Measurements from ENCODE around the gene STEAP1B. TPM values are rescaled to one million over a fixed set of nuclear protein-coding genes. Genes with fewer than 3 reads are reported as not detected.
"Not testable (repeated sequence)": the region's sequence is repeated elsewhere in the genome, so short reads cannot be mapped to it uniquely, and the experiment has no call there.

STEAP1B gene
- total RNA-seq, 1 donor = 38.6 TPM

DNA sequence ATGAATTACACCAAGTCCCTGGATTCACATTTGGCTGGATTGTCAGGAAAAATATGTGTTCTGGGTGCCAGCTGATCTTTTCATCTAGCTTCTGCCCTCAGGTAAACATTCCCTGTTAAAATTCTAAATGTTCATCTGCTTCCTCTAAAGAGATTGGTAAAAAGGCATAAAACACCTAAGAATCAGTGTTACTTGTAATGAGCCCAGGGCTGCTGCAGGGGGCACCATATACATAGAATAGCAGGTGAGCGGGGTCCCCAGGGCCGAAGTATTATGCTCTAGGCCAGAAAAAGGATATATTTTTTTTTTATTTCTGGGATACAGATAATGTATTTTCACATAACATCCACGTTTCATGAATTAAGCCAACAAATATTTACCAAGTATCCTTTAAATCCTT lies 4.5 kb upstream of the STEAP1B start:
- not testable (repeated sequence) for H3K4me3 ChIP-seq (ENCODE audit: low read depth, low read length); DNase-seq (ENCODE audit: low read depth)
- peak; percentile 24 for TF ChIP-seq CTCF (IDR thresholded peaks at IDR 0.05; ENCODE audit: insufficient read depth, low read length)

DNA sequence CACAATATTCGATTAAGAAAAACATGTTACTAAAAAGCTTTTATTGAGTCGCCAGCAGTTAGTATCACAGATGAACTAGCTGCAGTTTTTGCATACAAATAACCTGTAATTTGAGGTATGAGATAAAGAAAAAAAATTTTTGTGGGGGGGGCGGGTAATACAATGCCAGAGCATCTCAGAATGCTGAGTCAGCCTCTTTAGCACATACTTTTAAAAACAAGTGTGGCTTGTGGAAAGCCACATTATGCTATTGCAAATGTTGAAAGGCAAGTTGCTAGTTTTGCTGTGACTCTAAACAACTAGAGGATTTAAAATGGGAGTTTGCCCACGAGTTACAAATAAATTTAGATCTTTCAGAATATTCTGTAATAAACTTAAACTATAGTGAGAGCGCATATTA lies 2.1 kb upstream of the STEAP1B start:
- H3K4me3 ChIP-seq (ENCODE audit: low read depth, low read length); DNase-seq (ENCODE audit: low read depth): not testable (repeated sequence)

DNA sequence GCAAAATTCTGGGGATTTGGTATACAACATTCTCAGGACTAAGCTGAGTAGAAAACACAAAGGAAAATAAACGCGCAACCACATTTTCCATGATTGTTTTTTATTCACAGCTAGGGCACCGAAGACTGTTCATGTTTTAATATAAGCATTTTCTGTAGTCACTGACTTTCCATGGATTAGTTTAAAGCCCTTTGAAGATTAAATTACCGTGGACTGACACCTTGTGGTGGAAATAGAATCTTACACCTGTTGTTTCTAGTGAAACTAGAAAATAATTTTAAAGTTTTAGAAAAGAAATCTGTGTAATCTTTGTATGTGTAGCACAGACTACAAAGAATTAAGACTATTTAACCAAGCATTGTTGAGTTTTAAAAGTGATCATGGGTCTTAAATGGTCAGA lies 1.3 kb upstream of the STEAP1B start:
- DNase-seq (ENCODE audit: low read depth) = peak; percentile 64
- peak; percentile 35 for TF ChIP-seq CTCF (IDR thresholded peaks at IDR 0.05; ENCODE audit: insufficient read depth, low read length)
- not testable (repeated sequence) for H3K4me3 ChIP-seq (ENCODE audit: low read depth, low read length)

DNA sequence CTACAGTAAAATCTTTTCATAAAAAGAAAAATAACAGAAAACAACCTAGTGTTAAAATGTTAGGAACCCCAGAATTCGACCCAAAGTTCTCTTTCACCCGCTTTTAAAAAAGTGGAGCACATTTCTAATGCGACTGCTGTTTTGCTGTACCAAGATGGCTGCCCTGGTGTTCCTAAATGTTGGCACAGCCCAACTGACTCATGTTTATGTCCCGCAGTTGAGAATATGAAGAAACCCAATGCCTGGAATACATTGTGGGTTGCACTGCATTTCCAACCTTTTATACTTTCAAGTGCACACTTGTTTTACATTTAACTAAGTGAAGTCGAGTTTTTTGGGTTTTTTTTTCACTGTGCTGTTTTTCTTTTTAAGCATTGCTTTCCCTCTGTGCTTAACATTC lies 944 bp downstream of the STEAP1B start:
- H3K4me3 ChIP-seq (ENCODE audit: low read depth, low read length) = peak overlapping the region; percentile 18
- peak; percentile 40 for DNase-seq (ENCODE audit: low read depth)
- TF ChIP-seq CTCF (IDR thresholded peaks at IDR 0.05; ENCODE audit: insufficient read depth, low read length) = no peak

DNA sequence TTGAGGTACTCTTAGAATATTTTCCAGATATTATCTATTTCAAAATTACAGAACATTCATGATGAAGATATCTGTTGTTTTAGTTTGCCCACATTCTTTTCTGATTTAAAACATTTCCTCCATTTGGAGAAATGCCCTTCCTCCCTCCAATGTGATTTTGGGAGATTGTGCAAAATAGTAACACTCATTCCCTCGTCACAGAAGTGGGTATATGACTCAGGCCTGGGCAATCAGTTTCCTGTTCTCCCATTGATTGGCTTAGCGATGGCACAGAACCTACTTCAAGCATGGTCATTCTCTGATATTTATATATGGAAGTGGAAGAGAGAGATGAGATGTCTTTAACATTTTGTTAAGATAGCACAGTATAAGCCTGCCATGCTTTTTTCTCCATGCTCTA lies 3.1 kb downstream of the STEAP1B start:
- peak; percentile 59 for DNase-seq (ENCODE audit: low read depth)
- not testable (repeated sequence) for H3K4me3 ChIP-seq (ENCODE audit: low read depth, low read length)

DNA sequence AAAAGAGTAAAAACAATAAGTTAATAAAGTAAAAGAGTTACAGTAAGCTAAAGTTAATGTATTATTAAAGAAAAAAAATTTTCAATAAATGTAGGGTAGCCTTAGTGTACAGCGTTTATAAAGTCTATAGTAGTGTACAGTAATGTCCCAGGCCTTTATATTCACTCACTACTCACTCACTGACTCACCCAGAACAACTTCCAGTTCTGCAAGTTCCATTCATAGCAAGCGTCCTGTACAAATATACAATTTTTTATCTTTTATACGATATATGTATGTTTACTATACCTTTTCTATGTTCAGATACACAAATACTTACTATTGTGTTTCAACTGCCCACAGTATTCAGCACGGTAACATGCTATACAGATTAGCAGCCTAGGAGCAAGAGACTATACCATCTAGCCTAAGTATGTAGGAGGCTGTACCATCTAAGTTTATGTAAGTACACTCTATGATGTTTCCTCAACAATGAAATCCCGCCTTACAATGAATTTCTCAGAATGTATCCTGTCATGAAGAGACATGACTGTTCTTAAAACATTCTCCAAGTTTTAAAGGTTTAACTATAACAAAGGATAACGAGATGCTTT lies 3.6 kb downstream of the STEAP1B start:
- not testable (repeated sequence) for H3K4me3 ChIP-seq (ENCODE audit: low read depth, low read length)
- DNase-seq (ENCODE audit: low read depth) = peak; percentile 41

DNA sequence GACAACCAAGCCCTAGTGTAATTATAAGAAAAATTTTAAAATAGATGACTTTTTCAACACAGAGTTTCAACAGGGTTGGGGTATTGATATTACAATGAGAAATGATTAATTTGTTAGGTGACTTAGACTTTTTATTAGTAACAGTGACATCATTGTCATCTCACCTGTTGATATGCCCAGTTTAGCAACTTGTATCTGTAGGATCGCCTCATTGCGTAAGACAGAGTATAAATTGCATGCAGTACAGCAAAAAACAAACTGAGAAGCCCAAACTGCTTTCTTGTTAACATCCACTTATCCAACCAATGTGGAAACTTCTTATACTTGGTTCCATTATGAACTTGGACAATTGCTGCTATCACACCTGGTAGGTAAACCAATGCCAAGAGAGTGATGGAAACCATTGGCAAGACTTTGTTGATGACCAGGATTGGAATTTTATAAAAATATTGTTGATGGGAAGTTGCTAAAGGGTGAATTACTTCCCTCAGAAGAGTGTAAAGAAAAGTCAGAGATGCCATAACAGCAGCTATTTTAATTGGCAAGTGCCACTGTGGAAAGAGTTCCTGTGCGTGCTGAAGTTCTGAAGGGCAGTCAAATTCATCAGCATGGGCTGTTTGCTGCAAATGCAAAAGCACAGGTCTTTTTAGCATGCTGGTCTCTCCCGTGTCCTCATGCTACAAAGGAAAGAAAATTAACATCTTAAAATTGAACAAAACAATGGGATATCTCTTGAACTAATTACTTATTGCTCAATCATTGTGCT lies 6.6 kb downstream of the STEAP1B start:
- H3K4me3 ChIP-seq (ENCODE audit: low read depth, low read length); DNase-seq (ENCODE audit: low read depth): not testable (repeated sequence)

DNA sequence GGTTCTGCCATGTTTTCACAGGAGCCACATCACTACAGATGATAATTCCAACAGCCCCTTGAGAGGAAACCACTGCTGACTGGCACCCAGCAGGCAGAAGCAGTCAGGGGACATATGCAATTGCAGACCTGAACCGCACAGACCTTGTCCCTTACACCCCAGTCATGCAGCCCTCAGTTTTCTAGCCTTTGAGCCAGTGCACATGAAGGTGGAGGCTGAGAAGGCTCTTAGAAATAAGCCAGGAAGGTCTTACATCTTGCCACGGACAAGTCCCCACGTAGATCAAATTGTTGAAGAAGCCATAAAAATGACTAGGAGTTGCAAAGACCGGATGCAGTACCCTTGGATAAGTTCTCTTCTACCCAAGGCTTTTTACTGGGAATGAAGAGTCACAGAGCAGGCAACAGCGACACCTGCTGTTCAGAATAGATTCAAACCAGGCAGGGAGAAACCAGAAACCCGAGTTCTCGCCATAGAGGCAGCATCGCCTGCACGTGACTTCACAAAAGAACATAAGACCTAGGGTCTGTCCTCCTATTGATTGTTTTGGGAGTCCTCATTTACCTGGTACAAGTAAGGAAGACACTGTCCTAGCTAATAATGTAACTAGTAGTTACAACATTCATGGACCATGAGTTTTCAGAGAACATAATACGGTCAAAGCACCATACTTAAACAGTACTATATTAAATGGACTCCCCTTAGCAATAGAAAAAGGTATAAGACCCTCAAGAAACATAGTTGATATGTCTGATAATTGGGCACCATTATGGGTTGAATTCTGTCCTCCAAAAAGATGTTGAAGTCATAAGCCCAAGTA lies 11.1 kb downstream of the STEAP1B start:
- TF ChIP-seq CTCF (IDR thresholded peaks at IDR 0.05; ENCODE audit: insufficient read depth, low read length) = peak; percentile 84
- no peak overlapping the region for H3K4me3 ChIP-seq (ENCODE audit: low read depth, low read length)
- peak; percentile 84 for DNase-seq (ENCODE audit: low read depth)
